Measurements from ENCODE around the gene TBCK. TPM values are rescaled to one million over a fixed set of nuclear protein-coding genes. Genes with fewer than 3 reads are reported as not detected.

Gene TBCK
- total RNA-seq, 1 donor from 2014 or later: 64.2 TPM

DNA sequence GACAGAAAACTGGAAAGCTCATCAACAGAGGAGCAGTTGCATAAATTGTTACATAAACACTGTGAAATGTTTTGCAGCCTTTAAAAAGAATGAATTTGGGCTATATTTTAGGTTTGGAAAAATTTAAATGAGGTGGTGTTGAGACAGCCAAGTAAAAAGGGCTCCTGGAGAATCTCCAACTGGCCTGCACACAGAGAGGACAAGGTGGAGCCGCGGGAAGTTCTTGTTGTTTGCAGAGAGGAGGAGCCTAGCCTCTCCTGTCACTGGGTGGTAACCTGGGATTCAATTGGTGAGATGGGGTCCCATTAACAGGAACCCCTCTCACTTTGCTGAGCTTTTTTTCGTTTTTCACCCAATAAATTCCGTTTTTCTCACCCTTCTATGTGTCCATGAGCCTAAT is 39.2 kb upstream of the TBCK start:
- Mint-ChIP-seq H3K4me3 (no peak overlapping the region), H3K36me3 (no peaks in the 10 kb centered on the region), H3K4me1 (no peaks in the 10 kb centered on the region), H3K27ac (no peak overlapping the region), H3K27me3 (ENCODE audit: low read depth) (no peaks in the 10 kb centered on the region), H3K9me3 (peaks cover 3% of the 10 kb centered on the region)
- no peak for DNase-seq (ENCODE audit: low spot score in 2 of 2, unreplicated experiment in 2 of 2)
- no peak for TF ChIP-seq CTCF (IDR thresholded peaks at IDR 0.05; ENCODE audit: unreplicated experiment)

- Mint-ChIP-seq H3K4me3 (no peak overlapping the region), H3K36me3 (peaks cover 2% of the 10 kb centered on the region), H3K27ac (no peak overlapping the region), H3K27me3 (ENCODE audit: low read depth) (no peaks in the 10 kb centered on the region), H3K4me1 (no peaks in the 10 kb centered on the region), H3K9me3 (peaks cover 3% of the 10 kb centered on the region)
- DNase-seq (ENCODE audit: low spot score in 2 of 2, unreplicated experiment in 2 of 2): no peak
- no peak for TF ChIP-seq CTCF (IDR thresholded peaks at IDR 0.05; ENCODE audit: unreplicated experiment)
Observed at GRCh38 chr4:106353786-106354185, 37.8 kb upstream of the TBCK start.

DNA sequence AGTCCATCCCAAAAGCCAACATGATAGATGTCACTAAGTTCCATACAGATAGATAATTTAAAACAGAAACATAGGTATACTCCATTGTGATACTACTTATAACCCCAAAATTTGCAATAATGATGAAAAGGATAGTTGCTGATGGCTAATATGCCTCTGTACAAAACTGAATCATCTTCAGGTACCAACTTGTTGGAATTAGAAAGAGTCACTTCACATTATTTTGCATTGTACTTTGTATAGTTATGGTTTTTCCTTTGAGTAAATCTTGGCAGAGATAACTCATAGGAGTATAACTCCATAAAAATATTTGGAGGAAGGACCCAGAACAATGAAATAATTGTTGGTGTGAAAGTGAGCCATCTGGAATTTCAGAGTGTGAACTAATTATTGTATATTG is 35.0 kb upstream of the TBCK start:
- no peak for TF ChIP-seq CTCF (IDR thresholded peaks at IDR 0.05; ENCODE audit: unreplicated experiment)
- peaks cover 8% of the 10 kb centered on the region for H3K36me3 Mint-ChIP-seq
- no peak overlapping the region for H3K27ac Mint-ChIP-seq
- no peaks in the 10 kb centered on the region for H3K27me3 Mint-ChIP-seq (ENCODE audit: low read depth)
- no peak for DNase-seq (ENCODE audit: low spot score in 2 of 2, unreplicated experiment in 2 of 2)
- no peak overlapping the region for H3K4me3 Mint-ChIP-seq
- no peaks in the 10 kb centered on the region for H3K9me3 Mint-ChIP-seq
- H3K4me1 Mint-ChIP-seq: no peaks in the 10 kb centered on the region

GRCh38 chr4:106347167-106347566 is 31.2 kb upstream of the TBCK start:
- Mint-ChIP-seq H3K4me3 (no peak overlapping the region), H3K36me3 (peaks cover 17% of the 10 kb centered on the region), H3K4me1 (peaks cover 4% of the 10 kb centered on the region), H3K27ac (no peak overlapping the region), H3K9me3 (peaks cover 1% of the 10 kb centered on the region), H3K27me3 (ENCODE audit: low read depth) (no peaks in the 10 kb centered on the region)
- DNase-seq (ENCODE audit: low spot score in 2 of 2, unreplicated experiment in 2 of 2): no peak
- no peak for TF ChIP-seq CTCF (IDR thresholded peaks at IDR 0.05; ENCODE audit: unreplicated experiment)

DNA sequence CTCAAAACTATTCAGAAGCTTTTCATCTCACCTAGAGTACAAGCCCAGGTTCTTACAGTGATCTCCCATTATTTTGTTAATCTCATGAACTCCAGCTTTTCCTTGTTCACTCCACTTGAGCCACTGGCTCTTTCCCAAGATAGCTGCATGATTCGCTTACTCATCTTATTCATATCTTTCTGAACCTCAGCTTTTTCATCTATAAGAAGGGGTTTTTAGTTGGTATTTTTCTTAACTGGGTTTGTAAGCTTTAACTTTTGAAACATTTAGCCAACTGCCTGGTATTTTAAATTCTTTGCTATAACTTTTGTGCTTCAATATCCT is 28.6 kb upstream of the TBCK start:
- DNase-seq (ENCODE audit: low spot score in 2 of 2, unreplicated experiment in 2 of 2): no peak
- no peak for TF ChIP-seq CTCF (IDR thresholded peaks at IDR 0.05; ENCODE audit: unreplicated experiment)
- Mint-ChIP-seq H3K4me1 (peaks cover 4% of the 10 kb centered on the region), H3K36me3 (peaks cover 40% of the 10 kb centered on the region), H3K27ac (peak overlapping the region; percentile 5), H3K9me3 (peaks cover 21% of the 10 kb centered on the region), H3K27me3 (ENCODE audit: low read depth) (no peaks in the 10 kb centered on the region), H3K4me3 (no peak overlapping the region)

Data from mesothelial cell of epicardium (in vitro differentiated cells).